Measurements from ENCODE around the gene PLXNA4.
"Not testable (repeated sequence)": the region's sequence is repeated elsewhere in the genome, so short reads cannot be mapped to it uniquely, and the experiment has no call there.

The PLXNA4 gene

DNA sequence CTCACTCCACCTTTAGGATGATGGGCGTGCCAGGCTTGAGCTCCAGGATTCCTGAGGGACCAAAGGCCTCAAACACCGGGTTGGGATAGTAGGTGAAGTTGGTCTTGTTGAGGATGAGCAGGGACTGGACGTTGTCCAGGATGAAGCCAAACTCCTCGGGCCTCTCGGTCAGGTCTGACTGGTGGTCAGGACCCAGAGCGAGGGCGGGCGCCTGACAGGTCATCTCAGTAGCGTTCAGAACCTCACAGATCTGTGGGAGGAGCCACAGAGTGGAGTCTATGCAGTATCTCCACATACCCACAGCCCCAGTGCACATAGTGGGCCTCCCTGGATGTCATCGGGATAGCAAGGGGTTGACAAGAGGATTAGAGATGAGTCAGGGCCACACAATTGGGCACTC lies 394.9 kb downstream of the PLXNA4 start:
- no peak for DNase-seq (ENCODE audit: low read depth)
- H3K4me3 ChIP-seq (ENCODE audit: low read depth, low read length) = no peak overlapping the region
- TF ChIP-seq MYC (IDR thresholded peaks at IDR 0.05; ENCODE audit: low read depth, low read length) (no peak), POLR2A (IDR thresholded peaks at IDR 0.05; ENCODE audit: extremely low read depth, insufficient read length) (no peak)
- TF ChIP-seq, protein P1, sequence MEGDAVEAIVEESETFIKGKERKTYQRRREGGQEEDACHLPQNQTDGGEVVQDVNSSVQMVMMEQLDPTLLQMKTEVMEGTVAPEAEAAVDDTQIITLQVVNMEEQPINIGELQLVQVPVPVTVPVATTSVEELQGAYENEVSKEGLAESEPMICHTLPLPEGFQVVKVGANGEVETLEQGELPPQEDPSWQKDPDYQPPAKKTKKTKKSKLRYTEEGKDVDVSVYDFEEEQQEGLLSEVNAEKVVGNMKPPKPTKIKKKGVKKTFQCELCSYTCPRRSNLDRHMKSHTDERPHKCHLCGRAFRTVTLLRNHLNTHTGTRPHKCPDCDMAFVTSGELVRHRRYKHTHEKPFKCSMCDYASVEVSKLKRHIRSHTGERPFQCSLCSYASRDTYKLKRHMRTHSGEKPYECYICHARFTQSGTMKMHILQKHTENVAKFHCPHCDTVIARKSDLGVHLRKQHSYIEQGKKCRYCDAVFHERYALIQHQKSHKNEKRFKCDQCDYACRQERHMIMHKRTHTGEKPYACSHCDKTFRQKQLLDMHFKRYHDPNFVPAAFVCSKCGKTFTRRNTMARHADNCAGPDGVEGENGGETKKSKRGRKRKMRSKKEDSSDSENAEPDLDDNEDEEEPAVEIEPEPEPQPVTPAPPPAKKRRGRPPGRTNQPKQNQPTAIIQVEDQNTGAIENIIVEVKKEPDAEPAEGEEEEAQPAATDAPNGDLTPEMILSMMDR (IDR thresholded peaks at IDR 0.05; ENCODE audit: low read depth, low read length) = no peak
- TF ChIP-seq, protein P2, sequence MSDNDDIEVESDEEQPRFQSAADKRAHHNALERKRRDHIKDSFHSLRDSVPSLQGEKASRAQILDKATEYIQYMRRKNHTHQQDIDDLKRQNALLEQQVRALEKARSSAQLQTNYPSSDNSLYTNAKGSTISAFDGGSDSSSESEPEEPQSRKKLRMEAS (IDR thresholded peaks at IDR 0.05; ENCODE audit: low read depth, low read length) = no peak

DNA sequence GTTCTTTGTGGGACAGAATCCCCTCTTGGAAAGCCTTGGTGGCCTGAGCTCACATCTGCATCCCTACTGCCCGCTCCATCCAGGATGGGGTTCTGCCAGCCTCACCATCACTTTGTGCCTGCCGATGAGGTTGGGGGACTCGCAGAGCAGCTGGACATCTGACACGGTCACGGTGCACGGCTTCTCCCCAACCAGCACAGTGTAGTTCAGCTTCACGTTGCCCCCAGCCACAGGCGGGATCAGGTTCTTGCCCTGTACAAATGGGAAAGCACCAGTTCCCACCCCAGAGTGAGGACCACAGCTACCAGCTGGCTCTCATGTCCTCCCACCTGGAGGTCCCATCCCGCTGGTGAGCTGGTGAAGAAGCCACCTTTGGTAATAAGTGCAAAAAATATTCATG lies 395.8 kb downstream of the PLXNA4 start:
- DNase-seq (ENCODE audit: low read depth) = no peak
- H3K4me3 ChIP-seq (ENCODE audit: low read depth, low read length) = no peak overlapping the region
- TF ChIP-seq POLR2A (IDR thresholded peaks at IDR 0.05; ENCODE audit: extremely low read depth, insufficient read length) (no peak), MYC (IDR thresholded peaks at IDR 0.05; ENCODE audit: low read depth, low read length) (no peak)
- TF ChIP-seq, protein P1 (IDR thresholded peaks at IDR 0.05; ENCODE audit: low read depth, low read length) = no peak
- TF ChIP-seq, protein P2 (IDR thresholded peaks at IDR 0.05; ENCODE audit: low read depth, low read length) = no peak

DNA sequence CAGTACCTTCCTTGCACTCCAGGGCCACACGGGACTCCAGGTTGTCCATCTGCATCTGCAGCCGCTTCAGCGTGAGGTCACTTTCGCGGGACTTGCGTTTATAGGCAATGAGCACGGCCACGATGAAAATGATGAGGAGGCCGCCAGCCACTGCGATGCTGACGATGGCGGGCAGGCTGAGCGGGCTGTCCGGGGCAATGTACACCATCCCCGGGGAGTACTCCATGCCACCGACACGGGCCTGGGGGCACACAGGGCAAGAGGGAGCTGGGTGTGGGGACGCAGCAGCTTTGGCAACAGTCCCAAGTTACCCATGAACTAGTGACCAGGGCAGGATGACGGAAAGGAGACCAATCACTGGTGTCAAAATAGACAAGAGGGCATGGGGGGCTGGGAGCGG lies 396.6 kb downstream of the PLXNA4 start:
- TF ChIP-seq, protein P1 (IDR thresholded peaks at IDR 0.05; ENCODE audit: low read depth, low read length) = no peak
- TF ChIP-seq MYC (IDR thresholded peaks at IDR 0.05; ENCODE audit: low read depth, low read length) = no peak
- TF ChIP-seq, protein P2 (IDR thresholded peaks at IDR 0.05; ENCODE audit: low read depth, low read length) = no peak
- no peak for TF ChIP-seq POLR2A (IDR thresholded peaks at IDR 0.05; ENCODE audit: extremely low read depth, insufficient read length)
- no peak for DNase-seq (ENCODE audit: low read depth)
- no peak overlapping the region for H3K4me3 ChIP-seq (ENCODE audit: low read depth, low read length)

DNA sequence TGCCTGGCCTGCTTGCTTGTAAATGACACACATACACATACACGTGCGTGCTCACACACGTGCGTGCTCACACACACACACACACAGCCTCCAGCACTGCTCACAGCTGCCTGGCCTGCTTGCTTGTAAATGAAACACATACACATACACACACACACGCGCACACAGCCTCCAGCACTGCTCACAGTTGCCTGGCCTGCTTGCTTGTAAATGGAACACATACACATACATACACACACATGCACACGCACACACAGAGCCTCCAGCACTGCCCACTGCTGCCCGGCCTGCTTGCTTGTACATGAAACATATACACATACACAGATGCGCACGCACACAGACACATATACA lies 397.2 kb downstream of the PLXNA4 start:
- TF ChIP-seq MYC (IDR thresholded peaks at IDR 0.05; ENCODE audit: low read depth, low read length) (no peak), POLR2A (IDR thresholded peaks at IDR 0.05; ENCODE audit: extremely low read depth, insufficient read length) (no peak)
- TF ChIP-seq, protein P1 (IDR thresholded peaks at IDR 0.05; ENCODE audit: low read depth, low read length) = no peak
- TF ChIP-seq, protein P2 (IDR thresholded peaks at IDR 0.05; ENCODE audit: low read depth, low read length) = no peak
- DNase-seq (ENCODE audit: low read depth) = no peak
- H3K4me3 ChIP-seq (ENCODE audit: low read depth, low read length) = no peak overlapping the region

DNA sequence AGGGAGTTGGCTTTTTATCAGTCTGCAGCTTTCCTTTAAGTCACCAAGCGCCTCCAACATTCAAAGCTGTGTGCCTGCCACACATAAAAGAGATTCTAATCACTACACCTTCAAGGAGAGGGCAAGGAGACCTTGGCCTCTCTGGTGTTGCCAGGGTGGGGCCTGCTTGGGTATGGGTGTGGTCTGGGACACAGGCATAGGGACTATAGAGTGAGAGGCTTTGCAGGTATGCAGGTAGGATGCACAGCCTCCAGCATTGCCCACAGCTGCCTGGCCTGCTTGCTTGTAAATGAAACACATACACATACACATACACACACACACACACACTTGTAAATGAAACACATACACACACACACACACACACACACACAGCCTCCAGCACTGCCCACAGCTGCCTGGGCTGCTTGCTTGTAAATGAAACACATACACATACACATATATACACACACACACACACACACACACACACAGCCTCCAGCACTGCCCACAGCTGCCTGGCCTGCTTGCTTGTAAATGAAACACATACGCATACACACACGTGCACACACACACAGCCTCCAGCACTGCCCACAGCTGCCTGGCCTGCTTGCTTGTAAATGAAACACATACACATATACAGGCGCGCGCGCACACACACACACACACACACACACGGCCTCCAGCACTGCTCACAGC lies 397.7 kb downstream of the PLXNA4 start:
- not testable (repeated sequence) for DNase-seq (ENCODE audit: low read depth); H3K4me3 ChIP-seq (ENCODE audit: low read depth, low read length)

DNA sequence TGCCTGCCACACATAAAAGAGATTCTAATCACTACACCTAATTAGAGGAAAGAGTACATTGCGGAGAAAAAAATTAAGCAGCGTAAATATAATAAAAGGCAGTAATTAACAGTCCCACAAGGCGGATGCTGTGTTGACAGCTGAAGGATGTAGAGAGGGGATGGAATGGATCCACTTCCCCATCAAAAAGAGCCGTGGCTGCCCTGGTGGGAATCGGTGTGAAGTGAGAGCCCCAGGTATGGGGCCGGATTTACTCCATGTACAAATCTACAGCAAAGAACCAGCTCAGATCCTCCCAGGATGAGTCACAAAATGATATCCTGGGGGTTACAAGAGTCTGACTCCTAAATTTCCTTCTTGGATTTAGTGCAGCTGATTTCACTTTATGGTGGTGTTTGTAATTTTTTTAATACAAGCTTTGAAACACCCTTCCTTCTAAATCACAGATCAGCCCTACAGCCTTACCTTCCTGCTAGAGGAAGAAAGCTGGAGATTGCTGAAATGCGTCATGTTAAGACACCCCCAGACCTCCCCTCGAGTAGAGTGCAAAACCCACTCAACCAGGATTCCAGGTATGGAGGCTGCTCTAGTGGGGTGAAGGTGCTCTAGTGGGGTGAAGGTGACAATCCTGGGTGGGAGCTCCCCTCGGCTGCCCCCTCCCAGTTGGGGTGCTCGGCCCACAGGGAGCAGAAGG lies 398.4 kb downstream of the PLXNA4 start:
- TF ChIP-seq POLR2A (IDR thresholded peaks at IDR 0.05; ENCODE audit: extremely low read depth, insufficient read length) = no peak
- TF ChIP-seq, protein P2 (IDR thresholded peaks at IDR 0.05; ENCODE audit: low read depth, low read length) = no peak
- no peak overlapping the region for H3K4me3 ChIP-seq (ENCODE audit: low read depth, low read length)
- DNase-seq (ENCODE audit: low read depth) = no peak
